Measurements from ENCODE around the gene CAB39.
A peak's percentile ranks its signal among the peaks of the same experiment; 100 is the strongest.

The CAB39 gene

DNA sequence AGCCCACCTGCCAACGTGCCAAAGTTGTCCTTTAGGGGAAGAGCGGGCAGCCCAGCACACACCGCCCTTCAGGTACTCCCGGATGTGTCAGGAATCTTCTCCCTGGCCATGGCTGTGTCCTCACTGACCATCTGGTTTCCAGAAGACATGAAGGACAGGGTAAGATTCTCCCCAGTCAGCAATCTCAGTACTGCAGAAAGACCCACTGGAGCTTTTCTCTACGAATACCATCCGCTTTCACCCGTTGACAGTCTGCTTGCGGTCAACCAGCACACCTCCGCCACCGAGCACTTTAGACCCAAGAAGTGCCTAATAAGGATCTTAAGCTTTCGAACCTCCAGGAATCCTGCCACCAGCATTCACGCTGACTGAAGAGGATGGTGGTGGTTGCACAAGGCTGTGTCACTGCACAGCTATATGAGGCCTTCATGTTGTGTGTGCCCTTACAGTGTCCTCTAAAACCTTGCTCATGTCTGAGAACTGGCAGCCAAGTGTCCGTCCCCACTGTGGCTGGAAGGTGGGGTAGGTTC, 109.4 kb downstream of the CAB39 start:
- no peak for DNase-seq

DNA sequence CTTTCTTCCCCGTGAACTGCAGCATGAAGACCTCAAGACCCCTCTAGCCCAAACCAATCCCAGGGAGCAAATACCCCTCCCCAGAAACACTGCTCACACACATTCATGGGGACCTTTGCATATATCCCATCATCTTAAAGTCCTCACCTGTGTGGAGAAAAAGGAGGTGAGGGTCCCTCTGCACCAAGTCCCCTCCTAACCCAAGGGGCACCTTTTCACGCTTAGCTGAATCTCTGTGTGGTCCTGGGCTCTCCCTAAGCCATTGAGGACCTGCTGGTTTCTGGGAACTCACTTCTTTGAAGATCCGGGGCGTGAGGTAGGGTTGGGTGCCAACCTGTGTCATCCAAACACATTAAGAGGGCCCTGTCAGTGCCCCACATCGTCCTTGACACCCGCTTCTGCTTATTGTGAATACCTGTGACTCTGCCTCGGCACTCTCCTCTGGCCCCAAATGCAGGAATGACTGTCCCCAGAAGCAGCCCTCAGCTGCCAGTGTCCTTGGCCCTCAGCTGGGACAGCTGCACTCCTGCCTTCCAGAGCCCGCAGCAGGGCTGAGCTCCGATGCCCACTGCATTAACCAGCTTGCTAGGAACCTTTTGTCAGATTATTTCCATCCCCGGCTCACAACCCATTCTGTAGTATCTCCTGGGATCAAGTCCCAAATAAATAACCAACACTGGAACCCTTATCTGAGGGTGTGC, 110.8 kb downstream of the CAB39 start:
- no peak for DNase-seq

DNA sequence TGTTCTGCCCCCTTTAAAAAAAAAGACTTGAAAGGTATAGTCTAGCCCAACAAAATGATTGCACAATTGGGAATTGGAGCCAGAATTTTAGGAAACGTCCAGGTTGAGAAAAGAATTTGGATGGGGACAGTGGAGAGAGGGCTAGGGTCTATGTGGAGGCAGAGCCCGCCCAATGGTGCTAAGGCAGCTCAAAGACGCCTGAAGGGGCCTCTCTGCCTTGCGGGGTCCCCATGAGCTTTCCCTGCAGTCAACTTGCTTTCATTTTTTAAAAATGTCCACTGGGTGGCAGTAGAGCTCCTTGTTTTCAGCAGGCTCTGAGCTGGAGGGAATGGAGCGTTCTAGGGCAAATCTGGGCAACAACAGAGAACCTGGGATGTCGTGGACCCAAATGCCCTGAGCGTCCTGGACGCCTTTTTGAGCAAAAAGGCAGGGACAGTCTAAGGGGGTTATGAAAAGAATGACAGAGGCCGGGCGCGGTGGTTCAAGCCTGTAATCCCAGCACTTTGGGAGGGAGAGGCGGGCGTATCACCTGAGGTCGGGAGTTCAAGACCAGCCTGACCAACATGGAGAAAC, 111.8 kb downstream of the CAB39 start:
- DNase-seq: peak; percentile 87

DNA sequence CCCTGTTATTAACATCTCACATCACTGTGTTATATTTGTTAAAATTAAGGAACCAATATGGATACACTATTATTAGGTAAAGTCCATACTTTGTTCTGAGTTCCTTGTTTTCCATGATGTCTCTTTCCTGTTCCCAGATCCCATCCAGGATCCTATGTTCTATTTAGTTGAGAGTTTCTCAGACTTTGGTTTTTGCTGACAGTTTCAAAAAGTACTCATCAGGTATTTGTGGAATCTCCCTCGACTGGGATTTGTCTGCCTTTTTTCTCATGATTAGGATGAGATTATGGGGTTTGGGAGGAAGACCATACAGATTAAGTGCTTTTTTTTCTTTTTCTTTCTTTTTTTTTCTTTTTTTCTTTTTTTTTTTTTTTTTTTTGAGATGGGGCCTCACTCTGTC, 112.7 kb downstream of the CAB39 start:
- DNase-seq: no peak

DNA sequence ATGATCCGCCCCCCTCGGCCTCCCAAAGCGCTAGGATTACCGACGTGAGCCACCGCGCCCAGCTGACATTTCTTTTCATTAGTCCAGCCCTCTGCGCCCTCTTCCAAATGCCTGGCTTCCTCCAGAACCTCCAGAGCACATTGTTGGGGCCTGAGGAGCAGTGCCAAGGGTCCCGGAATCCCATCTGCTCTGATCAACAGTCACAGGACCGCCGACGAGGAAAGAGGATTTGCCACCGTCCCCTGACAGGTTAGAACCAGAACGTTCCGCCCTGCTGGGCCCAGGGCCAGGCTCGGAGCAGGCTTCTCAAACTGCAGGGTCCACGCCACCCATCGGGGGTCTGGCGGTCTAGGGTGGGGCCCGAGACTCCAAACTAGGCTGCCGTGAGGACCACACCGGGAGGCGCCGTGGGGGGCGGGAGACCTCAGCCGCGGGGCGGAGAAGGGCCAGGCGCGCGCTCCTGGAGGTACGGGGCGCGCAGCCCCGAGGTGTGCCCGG, 115.2 kb downstream of the CAB39 start:
- no peak for DNase-seq

DNA sequence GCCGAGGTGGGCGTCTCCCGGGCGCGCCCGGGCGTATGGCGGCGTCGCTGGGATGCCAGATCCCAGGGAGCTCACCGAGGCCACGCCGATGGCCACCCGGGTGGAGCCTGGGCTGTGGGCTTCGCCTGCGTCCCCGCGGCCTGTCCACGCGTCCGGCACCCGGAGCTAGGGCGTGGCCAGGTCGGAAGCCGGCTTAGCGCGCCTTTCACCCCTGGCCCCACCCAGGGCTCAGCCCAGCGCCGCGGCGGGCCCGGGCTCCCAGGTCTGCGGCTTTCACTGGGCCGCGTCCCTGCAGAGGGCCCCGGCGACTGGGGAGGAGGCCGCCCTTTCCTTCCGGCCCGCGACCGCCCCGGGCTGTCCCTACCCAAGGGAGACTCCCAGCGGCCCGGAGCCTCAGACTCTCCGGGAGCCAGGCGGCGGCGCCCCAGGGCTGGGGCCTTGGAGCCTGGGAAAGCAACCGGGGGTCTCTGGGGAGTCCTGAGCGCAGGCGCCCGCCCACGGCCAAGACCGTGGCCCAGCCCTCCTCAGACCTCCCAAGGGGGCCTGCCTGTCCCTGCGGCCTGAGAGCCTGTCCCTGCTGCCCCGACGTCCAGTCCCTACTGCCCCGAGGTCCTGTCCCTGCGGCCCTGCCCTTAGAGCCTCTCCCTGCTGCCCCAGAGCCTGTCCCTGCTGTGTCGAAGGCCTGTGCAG, 115.8 kb downstream of the CAB39 start:
- DNase-seq: peak; percentile 54

DNA sequence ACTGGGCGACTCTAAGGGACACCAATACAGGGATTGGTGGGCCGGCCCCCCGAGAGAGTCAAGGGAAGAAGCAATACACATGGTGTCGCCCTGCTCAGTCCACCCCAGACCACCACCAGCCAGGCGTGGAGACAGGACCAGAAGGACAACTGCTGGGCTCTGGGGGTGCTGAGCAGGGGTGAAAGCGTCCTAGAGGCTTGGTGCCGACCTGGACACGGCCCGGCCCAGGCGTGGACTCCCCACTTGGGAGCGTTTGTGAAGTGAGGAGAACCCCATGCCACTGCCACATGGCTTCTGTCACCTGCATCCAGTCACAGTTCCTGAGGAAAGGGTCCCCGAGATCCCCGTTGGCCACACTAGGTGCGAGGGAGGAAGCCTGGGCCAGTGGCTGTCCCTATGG, 116.7 kb downstream of the CAB39 start:
- DNase-seq: no peak

DNA sequence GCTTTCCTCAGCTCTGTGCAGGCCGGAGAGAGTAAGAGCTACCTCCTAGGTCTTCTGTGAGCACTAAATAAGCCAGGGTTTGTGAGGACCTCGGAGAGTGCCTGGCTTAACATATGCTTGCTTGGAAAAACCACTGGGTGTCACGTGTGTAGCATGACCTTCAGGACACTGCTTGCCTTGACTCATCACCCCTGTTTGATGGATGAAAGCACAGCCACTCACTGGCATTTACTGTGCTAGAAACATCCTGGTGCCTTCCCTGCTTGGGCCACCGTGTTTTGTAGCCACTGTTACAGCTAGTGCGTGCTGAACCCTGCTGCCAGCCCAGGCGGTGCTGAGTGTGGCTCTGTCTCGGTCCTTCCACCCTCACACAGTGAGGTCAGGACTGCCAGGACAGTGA, 117.3 kb downstream of the CAB39 start:
- no peak for DNase-seq

DNA sequence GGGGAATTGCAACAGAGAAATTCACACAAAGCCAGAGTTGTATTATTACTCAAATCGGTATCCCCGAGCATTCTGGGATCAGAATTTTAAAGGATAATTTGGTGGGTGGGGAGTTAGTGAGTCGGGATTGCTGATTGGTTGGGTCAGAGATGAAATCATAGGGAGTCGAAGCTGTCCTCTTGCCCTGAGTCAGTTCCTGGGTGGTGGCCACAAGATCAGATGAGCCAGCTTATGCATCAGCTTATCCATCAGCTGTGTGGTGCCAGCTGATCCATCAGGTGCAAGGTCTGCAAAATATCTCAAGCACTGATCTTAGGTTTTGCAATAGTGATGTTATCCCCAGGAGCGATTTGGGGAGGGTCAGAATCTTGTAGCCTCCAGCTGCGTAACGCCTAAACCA, 117.8 kb downstream of the CAB39 start:
- DNase-seq: peak; percentile 19

DNA sequence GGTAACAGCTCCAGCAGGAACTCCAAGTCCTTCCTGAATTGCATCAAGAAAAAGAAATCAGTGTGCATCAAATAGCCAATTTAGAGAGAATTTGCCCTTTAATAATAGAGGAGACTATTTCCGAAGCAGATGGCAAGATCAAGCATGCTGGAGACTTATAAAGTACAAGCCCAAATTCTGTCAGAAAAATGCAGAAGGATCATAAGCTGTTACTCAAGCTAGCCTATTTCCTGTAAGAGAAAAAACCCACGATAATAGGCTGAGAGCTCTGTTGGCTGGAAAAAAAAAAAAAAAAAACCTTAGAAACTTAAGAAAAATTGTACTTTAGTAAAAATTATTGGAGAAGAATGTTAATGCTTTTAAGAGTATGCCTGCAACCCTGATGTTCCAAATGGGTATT, 127.7 kb downstream of the CAB39 start:
- DNase-seq: no peak

DNA sequence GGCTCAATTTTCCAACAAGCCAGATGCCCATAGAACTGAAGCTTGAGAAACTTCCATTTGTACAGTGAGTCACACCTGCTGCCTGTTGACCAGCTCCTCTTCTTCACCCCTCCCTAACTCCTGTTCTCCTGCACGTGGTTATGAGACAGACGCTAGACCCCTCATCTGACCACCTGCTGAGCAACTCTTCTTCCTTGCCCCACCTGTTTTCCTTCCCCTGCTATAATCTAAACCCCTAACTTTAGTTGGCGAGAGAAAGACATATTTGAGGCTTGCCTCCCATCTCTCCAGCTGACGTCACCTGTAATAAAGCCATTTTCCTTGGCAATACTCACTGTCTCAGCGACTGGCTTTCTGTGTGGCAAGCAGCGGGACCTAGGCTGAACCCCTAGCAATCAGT, 129.8 kb downstream of the CAB39 start:
- no peak for DNase-seq

DNA sequence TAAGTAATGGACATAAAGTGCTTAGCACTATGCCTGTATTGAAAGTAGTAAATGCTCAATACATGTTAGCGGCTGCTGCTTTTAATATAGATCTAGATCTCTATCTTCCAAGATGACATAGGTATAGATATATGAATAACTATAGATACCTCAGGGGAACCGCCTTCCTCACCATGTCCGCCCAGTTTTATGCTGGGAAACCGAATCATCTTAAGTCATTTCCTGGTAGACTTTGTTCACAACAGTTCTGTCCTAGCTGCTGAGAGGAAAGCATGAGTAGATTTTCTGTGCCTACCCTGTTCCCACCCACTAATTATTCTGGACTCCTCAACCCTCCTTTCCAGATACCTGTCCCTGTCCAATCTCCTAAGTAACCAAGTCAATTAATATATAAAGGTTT, 130.5 kb downstream of the CAB39 start:
- DNase-seq: no peak

DNA sequence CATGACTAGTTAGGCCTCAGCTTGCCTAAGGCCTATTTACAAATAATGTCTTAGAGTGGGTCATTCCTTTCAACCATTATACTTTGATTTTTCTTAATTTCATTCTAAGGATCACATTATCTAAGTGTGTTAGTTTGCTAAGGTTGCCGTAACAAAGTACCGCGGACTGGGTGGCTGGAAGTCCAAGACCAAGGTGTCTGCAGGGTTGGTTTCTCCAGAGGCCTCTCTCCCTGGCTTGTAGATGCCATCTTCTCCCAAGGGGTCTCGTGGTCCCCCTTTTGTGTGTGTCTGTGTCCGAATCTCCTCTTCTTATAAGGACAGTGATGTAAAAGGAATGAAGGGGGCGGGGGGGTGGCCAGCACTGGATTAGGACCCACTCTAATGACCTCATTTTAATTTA, 133.7 kb downstream of the CAB39 start:
- DNase-seq: no peak

DNA sequence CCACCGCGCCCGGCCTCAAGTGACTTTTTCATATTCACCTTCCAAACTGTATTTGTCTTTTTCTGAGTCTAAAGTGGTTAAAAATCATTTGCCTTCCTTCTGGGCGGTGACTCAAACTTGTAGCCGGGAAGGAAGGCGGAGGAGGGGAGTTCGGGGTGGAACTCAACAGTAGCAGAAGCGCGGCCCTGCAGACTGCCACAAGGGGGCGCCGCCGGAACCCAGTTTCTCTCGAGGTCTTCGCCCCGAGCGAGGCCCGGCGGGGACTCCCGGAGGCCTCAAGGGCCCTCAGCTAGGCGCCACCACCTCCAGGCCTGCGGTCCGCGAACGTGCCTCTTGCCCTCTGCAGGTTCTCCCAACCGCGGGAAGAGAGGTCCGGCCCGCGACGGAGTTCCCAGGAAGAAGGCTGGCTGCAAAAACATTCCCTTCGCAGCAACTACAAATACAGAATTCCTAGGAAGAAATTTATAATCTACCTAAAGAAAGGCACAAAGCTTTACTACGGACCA, 135.3 kb downstream of the CAB39 start:
- peak; percentile 95 for DNase-seq

DNA sequence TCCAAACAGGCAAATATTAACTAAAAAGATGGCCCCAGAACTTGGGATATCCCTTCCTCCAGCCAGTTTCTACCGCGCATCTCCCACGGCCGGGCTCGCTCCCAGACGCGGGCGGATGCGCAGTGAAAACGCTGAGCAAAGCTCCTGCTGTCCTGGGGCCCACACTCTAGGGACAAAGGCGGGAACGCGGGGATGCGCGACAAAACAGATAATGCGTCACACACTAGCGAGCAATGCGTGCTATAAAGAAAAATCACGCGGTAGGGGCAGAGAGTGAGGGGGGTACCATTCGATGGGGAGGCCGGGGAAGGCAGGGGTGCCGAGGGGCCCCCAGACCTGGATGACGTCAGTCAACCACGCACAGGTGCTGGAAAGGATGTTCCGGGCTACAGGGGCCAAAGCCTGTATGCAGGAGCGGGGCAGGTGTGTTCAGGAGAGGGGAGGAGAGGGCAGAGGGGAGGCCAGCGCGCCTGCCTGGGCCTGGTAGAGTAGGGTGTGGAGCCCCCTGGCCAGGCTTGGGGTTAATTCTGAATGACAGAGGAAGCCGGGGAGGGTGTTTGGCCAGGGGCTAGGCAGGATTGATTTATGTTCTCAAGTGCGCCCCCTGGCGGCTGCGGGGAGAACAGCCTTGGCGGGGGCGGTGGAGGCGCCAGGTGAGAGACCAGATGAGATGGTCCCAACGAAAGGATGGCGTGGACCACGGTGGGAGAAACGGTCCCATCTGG, 137.2 kb downstream of the CAB39 start:
- peak; percentile 85 for DNase-seq

DNA sequence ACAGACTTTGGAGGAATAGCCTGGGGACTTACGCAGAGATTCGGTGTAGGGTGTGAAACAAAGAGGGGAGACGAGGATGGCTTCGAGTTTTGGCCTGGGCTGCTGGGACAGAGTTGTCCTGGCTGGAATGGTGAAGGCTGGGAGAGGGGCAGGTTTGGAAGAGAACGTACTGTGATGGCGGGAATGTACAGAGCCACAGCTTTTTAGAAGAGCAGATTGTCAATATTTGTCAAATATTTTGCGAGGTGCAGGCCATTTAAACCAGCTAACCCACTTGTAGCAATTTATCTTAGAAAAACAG, 137.7 kb downstream of the CAB39 start:
- DNase-seq: no peak

DNA sequence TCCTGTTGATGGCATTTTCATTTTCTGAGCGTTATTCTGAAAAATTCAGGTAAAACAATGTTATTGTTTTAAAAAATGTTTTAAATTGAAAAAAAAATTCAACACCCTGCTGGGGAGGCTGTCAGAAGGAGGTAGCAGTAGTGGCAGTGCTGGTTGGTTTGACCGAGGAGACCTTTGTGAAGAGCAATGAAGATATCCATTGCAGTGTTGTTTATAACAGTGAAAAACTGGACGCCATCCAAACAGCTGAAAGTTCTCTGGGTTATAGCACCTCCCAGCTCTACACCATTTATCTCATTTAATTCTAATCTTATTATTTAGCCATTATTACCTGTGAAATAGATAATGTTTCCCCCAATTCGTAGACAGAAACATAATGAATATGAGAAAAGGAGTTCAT, 139.5 kb downstream of the CAB39 start:
- DNase-seq: no peak

DNA sequence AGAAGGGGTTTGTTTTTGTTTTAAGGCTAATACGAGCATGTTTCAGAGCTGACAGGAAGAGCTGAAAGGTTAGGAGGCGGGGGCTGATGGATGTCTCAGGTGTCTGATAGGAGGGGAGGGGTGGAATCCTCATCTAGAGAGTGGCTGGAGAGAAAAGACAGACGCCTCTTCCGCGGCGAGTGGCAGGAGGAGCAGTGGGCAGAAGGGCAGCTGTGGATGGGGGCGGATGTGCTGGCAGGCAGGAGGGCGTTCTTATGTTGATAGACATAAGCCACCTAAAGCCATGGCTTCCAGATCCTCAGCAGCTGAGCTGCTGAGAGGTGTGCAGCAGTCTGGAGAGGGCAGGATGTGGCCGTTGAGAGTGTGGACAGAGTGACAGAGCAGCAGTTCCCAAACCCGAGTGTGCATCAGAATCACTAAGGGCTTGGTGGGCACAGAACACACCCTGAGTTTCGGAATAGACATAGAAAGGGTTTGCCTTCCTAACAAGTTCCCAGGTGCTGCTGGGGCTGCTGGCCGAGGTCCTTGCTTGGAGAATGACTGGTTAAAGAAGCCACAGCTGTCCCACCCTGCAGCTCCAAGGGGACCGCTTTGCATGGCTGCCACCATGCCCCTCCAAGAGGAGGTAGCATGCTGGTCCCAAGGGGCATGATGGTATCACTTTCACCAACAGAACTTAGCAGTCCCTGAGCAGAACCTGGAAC, 149.1 kb downstream of the CAB39 start:
- no peak for DNase-seq

DNA sequence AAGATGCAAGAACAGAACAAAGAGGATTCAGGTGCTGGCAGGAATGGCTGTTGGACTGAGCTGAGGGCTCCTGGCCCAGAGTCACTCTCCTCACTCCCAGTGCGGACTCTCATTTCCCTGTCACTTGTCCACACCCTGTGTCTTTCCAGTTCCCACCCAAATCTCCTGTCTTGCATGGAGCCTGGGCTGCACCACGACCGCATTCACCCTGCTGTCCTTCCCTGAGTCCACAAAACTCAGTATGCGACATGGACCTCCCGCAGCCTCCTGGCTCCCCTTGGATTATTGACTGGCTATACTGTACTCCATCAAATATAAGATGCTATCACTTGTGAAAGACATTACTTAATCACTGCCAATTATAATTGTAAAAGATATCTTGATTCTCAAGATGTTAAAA, 149.7 kb downstream of the CAB39 start:
- no peak for DNase-seq

DNA sequence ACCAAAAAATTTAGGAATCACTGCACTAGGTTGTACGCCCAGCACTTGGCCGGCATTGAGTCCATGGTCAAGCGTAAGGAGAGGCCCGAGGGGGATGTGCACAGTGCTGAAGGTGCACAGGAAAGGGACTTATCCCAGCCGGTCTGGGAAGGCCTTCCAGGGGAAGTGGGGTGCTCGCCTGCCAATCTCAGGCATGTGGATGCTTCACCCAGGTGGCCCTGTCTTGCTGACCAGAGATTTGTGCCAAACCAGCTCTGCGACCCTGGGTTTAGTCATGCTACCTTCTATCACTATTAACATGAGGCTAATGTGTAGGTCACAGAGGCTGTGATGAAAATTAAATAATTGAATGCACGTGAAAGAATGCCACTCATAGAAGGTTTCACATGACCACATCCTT, 150.4 kb downstream of the CAB39 start:
- DNase-seq: no peak

DNA sequence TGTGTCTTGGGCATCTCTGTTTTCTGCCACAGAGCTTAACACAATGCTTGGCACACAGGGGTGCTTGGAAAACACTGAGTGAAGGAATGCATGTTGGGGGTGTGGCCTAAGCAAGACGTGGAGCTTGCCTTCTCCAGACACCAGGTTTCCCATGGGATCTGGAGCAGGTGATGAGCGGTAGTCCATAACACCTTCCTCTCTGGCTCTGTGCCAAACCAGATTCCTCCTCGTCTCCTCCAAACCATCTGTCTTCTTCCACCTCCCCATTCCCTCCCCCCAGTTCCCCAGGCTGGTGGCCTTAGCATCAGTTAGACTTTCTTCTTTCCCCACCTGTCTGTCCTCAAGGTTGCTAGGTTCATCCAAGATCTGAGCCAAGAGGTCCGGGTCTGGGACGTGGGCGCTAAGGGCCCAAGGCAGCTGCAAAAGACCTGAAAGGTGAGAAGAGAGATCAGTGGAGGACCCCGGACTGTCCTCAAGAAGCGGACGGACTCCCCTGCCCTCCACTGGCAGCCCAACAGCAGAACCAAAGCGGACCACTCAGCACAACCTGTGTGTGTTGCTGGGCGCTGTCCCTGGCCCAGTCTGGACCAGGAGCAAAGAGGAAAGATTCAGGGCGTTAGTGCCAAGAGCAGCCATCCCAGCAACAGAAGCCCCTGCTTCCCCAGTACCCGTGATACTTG, 150.9 kb downstream of the CAB39 start:
- DNase-seq: no peak

DNA sequence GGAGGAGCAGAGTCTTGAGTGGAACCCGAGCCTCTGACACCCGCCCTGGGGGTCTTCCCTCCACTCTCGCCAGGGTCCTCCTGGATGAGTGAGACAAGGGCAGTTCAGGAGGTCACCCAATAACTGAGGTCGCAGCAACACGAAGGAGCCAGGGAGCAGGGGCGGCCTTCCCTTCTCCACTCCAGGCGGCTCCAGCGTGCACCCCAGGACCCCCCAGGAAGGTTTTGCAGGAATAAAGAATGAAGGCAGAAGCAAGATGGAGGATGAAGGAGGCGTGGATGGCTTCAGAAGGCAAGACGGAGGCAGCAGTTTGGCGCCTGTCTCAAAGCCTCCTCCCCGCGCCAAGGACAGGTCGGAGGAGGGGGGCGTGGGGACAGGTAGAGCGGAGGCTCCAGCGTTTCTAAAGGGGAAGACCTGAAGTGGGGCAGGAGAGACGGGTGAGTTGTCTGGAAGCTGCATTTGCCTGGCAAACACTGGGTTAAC, 151.5 kb downstream of the CAB39 start:
- no peak for DNase-seq
